Measurements from ENCODE around the gene SORL1. TPM values are rescaled to one million over a fixed set of nuclear protein-coding genes. Genes with fewer than 3 reads are reported as not detected.

Gene SORL1
- total RNA-seq, 1 experiment from 2014 or later = 68.3 TPM

DNA sequence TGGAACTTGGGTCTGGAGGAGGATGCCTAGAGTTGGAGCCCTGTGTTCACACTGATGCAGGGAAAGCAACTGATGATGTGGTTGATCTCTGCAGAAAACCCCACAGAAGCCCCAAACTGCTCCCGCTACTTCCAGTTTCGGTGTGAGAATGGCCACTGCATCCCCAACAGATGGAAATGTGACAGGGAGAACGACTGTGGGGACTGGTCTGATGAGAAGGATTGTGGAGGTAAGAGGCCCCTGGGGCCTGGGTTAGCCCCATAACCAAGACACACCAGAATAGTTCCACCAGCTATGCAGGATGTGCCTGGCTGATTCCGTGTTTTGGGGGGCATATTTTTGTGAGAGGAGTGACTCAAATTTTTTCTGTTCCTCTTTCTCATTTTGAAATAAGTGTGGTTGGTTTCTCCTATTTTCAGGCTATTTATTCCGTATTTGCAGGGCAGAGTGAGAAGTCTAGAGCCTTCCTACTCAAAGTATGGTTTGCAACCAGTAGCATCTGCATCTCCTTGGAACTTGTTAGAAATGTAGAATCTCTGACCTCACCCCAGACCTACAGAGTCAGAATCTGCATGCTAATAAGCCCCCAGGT lies 137.9 kb downstream of the SORL1 start:
- no peak overlapping the region for H3K14ac ChIP-seq (ENCODE audit: insufficient read depth, low read length)
- H3T11ph ChIP-seq (ENCODE audit: low read length) = no peak overlapping the region
- H4K91ac ChIP-seq (ENCODE audit: insufficient read length, low read depth, low read length) = no peak overlapping the region
- no peaks in the 10 kb centered on the region for H3K79me1 ChIP-seq (ENCODE audit: insufficient read depth, low read depth, low read length, poor library complexity, severe bottlenecking)
- H3K18ac ChIP-seq (ENCODE audit: insufficient read length, low read depth, low read length) = no peak overlapping the region
- no peak overlapping the region for H4K5ac ChIP-seq (ENCODE audit: insufficient read length, low read depth, low read length)
- no peak overlapping the region for H4K8ac ChIP-seq (replicated peaks; ENCODE audit: insufficient read length, low read depth, low read length)
- H2AFZ ChIP-seq (ENCODE audit: low read length) = no peak overlapping the region
- H3K4ac ChIP-seq (ENCODE audit: low read depth, low read length) = no peak overlapping the region
- TF ChIP-seq, protein P1, sequence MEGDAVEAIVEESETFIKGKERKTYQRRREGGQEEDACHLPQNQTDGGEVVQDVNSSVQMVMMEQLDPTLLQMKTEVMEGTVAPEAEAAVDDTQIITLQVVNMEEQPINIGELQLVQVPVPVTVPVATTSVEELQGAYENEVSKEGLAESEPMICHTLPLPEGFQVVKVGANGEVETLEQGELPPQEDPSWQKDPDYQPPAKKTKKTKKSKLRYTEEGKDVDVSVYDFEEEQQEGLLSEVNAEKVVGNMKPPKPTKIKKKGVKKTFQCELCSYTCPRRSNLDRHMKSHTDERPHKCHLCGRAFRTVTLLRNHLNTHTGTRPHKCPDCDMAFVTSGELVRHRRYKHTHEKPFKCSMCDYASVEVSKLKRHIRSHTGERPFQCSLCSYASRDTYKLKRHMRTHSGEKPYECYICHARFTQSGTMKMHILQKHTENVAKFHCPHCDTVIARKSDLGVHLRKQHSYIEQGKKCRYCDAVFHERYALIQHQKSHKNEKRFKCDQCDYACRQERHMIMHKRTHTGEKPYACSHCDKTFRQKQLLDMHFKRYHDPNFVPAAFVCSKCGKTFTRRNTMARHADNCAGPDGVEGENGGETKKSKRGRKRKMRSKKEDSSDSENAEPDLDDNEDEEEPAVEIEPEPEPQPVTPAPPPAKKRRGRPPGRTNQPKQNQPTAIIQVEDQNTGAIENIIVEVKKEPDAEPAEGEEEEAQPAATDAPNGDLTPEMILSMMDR (conservative IDR thresholded peaks at IDR 0.05) = no peak
- H3K9ac ChIP-seq (ENCODE audit: extremely low read depth, insufficient read length, low read length) = no peak overlapping the region
- Mint-ChIP-seq H3K36me3 (ENCODE audit: insufficient read depth in 1 of 3, low read depth in 3 of 3) (peaks cover 41 to 85% (median 85%) of the 10 kb centered on the region in 3 experiments; a peak in 6 of 7 replicates), H3K4me3 (no peak overlapping the region), H3K9me3 (no peaks in the 10 kb centered on the region), H3K4me1 (peaks cover 7 to 10% of the 10 kb centered on the region in 2 experiments), H3K27ac (peak overlapping the region in 2 of 3 experiments; percentile 72 to 89; a peak in 4 of 7 replicates), H3K27me3 (ENCODE audit: low read depth) (no peaks in the 10 kb centered on the region)
- H2BK15ac ChIP-seq (ENCODE audit: low read depth, low read length) = no peak overlapping the region
- H3K4me2 ChIP-seq (ENCODE audit: insufficient read depth, insufficient read length, low read length) = no peak overlapping the region
- H2BK12ac ChIP-seq (ENCODE audit: insufficient read length, low read depth, low read length) = no peak overlapping the region
- no peaks in the 10 kb centered on the region for H3K9me3 ChIP-seq (ENCODE audit: control insufficient read depth, low read depth, low read length)
- H3K27me3 ChIP-seq (ENCODE audit: insufficient read depth, low read length) = no peaks in the 10 kb centered on the region
- no peak overlapping the region for H2AK5ac ChIP-seq (ENCODE audit: insufficient read length, low read length)
- no peaks in the 10 kb centered on the region for H3K4me1 ChIP-seq (ENCODE audit: insufficient read depth, low read length)
- DNase-seq = no peak
- no peak overlapping the region for H2BK120ac ChIP-seq (ENCODE audit: low read depth, low read length, poor library complexity, severe bottlenecking)
- H2BK5ac ChIP-seq (ENCODE audit: insufficient read length, low read length) = no peak overlapping the region
- no peaks in the 10 kb centered on the region for H3K79me2 ChIP-seq (ENCODE audit: insufficient read depth, low read length)
- no peak overlapping the region for H3K27ac ChIP-seq (ENCODE audit: insufficient read length, low read depth, low read length)
- H3K56ac ChIP-seq (ENCODE audit: insufficient read length, low read depth, low read length) = no peak overlapping the region
- no peak overlapping the region for H3K23ac ChIP-seq (ENCODE audit: insufficient read length, low read depth, low read length)
- WGBS (ENCODE audit: extremely low coverage, insufficient read length, low lambda C conversion rate) = no CpG with 5 or more reads among the region's 5 CpGs
- no peaks in the 10 kb centered on the region for H4K20me1 ChIP-seq (ENCODE audit: control insufficient read depth, insufficient read depth, insufficient read length)
- H2BK20ac ChIP-seq (ENCODE audit: low read depth, low read length, poor library complexity, severe bottlenecking) = no peak overlapping the region
- no peaks in the 10 kb centered on the region for H3K23me2 ChIP-seq (ENCODE audit: insufficient read length, low read depth, low read length, poor library complexity, severe bottlenecking)

Measured in H9 (cell line).